HCT116 (cell line): ENCODE data around the gene GHDC.

Experiments
- CTCF ChIP-seq, 3 experiments: fragments of 200-600 bp in 1 of 3; sonication (generic) in 1 of 3; IDR thresholded peaks in 2 of 3; conservative IDR thresholded peaks in 1 of 3; 2 replicates each; pipeline ENCODE4 v1.5.1; 2012 to 2017; ENCODE audit warnings: low read depth in 2 of 3, low read length in 2 of 3, antibody characterized with exemption in 1 of 3, borderline replicate concordance in 1 of 3, control low read depth in 1 of 3, mild to moderate bottlenecking in 1 of 3, mixed read lengths in 1 of 3, mixed run types in 1 of 3, moderate library complexity in 1 of 3; ENCODE audit not compliant: insufficient read depth in 1 of 3
- EZH2 ChIP-seq: fragments of 200-600 bp; sonication (generic); IDR thresholded peaks from 2 replicates; pipeline ENCODE4 v1.6.1; 2017; ENCODE audit warnings: antibody characterized with exemption, mixed run types
- EZH2phosphoT487 ChIP-seq: fragments of 200-600 bp; IDR thresholded peaks from 2 replicates; pipeline ENCODE4 v1.6.1; 2018; ENCODE audit warnings: antibody characterized with exemption, borderline replicate concordance
- MAX ChIP-seq: IDR thresholded peaks from 2 replicates; pipeline ENCODE4 v1.6.1; 2012
- POLR2A ChIP-seq: IDR thresholded peaks from 2 replicates; pipeline ENCODE4 v1.7.0; 2011; ENCODE audit warnings: borderline replicate concordance; ENCODE audit not compliant: insufficient read depth, insufficient read length; ENCODE audit errors: extremely low read depth
- POLR2AphosphoS5 ChIP-seq: IDR thresholded peaks from 2 replicates; pipeline ENCODE4 v1.6.1; 2011; ENCODE audit warnings: mild to moderate bottlenecking, low read depth, low read length, moderate library complexity
- RAD21 ChIP-seq: IDR thresholded peaks from 2 replicates; pipeline ENCODE4 v1.6.1; 2012; ENCODE audit warnings: low read depth, mild to moderate bottlenecking
- REST ChIP-seq: IDR thresholded peaks from 2 replicates; pipeline ENCODE4 v1.6.1; 2012; ENCODE audit warnings: low read depth
- SIN3A ChIP-seq: IDR thresholded peaks from 2 replicates; pipeline ENCODE4 v1.6.1; 2012; ENCODE audit warnings: low read depth
- SP1 ChIP-seq: IDR thresholded peaks from 2 replicates; pipeline ENCODE4 v1.6.1; 2012; ENCODE audit warnings: low read depth
- TCF7L2 ChIP-seq: IDR thresholded peaks from 2 replicates; pipeline ENCODE4 v1.7.0; 2011; ENCODE audit warnings: borderline replicate concordance, inconsistent platforms; ENCODE audit not compliant: insufficient read depth, insufficient read length; ENCODE audit errors: extremely low read depth
- YY1 ChIP-seq: IDR thresholded peaks from 2 replicates; pipeline ENCODE4 v1.6.1; 2011; ENCODE audit warnings: low read length, low read depth, moderate library complexity, mild to moderate bottlenecking; ENCODE audit not compliant: insufficient replicate concordance; ENCODE audit errors: extremely low read depth
- ZBTB33 ChIP-seq: IDR thresholded peaks from 2 replicates; pipeline ENCODE4 v1.6.1; 2011; ENCODE audit warnings: mild to moderate bottlenecking, low read length, moderate library complexity; ENCODE audit not compliant: insufficient replicate concordance; ENCODE audit errors: extremely low read depth

GRCh38 chr17:42212382-42212781 lies 18.1 kb upstream of the GHDC start:
- no peak for TF ChIP-seq TCF7L2
- TF ChIP-seq REST = no peak
- no peak for TF ChIP-seq POLR2A
- TF ChIP-seq CTCF (IDR thresholded peaks at IDR 0.05 in 2 of 3, conservative IDR thresholded peaks at IDR 0.05 in 1 of 3; ENCODE audit: borderline replicate concordance in 1 of 3, insufficient read depth in 1 of 3, low read depth in 2 of 3, low read length in 2 of 3) = no peak
- no peak for TF ChIP-seq POLR2AphosphoS5
- no peak for TF ChIP-seq YY1
- TF ChIP-seq ZBTB33 = no peak
- no peak for TF ChIP-seq SP1
- TF ChIP-seq MAX = no peak
- no peak for TF ChIP-seq EZH2
- no peak for TF ChIP-seq SIN3A
- TF ChIP-seq RAD21 = no peak
- TF ChIP-seq EZH2phosphoT487 = no peak
